CD14-positive monocyte (primary cell): ENCODE data around the gene OR2AT4. TPM values are rescaled to one million over a fixed set of nuclear protein-coding genes. Genes with fewer than 3 reads are reported as not detected.

Experiments
- DNase-seq, 3 donors: peaks; one replicate each; pipeline ENCODE4 v3.0.0-alpha.2; 2011 to 2022
- H2AFZ ChIP-seq: 2 replicates; pipeline ENCODE4 v1.6.0; 2012; ENCODE audit warnings: mild to moderate bottlenecking, low read depth, low read length, inconsistent platforms; ENCODE audit not compliant: insufficient read depth, poor library complexity, severe bottlenecking
- H3K27ac ChIP-seq, 2 donors: 1 replicate in 1 of 2; 2 replicates in 1 of 2; pipeline ENCODE4 v1.5.1; 2012 to 2013; ENCODE audit warnings: low read length in 2 of 2, control low read depth in 1 of 2, inconsistent platforms in 1 of 2, low read depth in 1 of 2, mild to moderate bottlenecking in 1 of 2
- H3K27me3 ChIP-seq, 2 donors: one replicate each; pipeline versions ENCODE4 v1.6.0 to v1.6.1; 2011 to 2013; ENCODE audit warnings: low read length in 2 of 2; ENCODE audit not compliant: control insufficient read depth in 2 of 2, insufficient read depth in 2 of 2
- H3K36me3 ChIP-seq, 2 donors: replicated peaks in 1 of 2; 1 replicate in 1 of 2; 2 replicates in 1 of 2; pipeline versions ENCODE4 v1.5.1 to v1.6.1; 2012 to 2013; ENCODE audit warnings: low read length in 2 of 2, control low read depth in 1 of 2, inconsistent platforms in 1 of 2, mild to moderate bottlenecking in 1 of 2; ENCODE audit not compliant: insufficient read depth in 2 of 2, control insufficient read depth in 1 of 2
- H3K4me1 ChIP-seq, 2 donors: 1 replicate in 1 of 2; 2 replicates in 1 of 2; pipeline versions ENCODE4 v1.5.1 to v1.6.1; 2012 to 2013; ENCODE audit warnings: low read length in 2 of 2, control low read depth in 1 of 2, inconsistent platforms in 1 of 2, mild to moderate bottlenecking in 1 of 2, moderate library complexity in 1 of 2; ENCODE audit not compliant: insufficient read depth in 2 of 2, control insufficient read depth in 1 of 2
- H3K4me2 ChIP-seq: replicated peaks from 2 replicates; pipeline ENCODE3; 2012; ENCODE audit warnings: low read length, moderate library complexity, mild to moderate bottlenecking; ENCODE audit not compliant: poor library complexity, severe bottlenecking; ENCODE audit errors: extremely low read depth
- H3K4me3 ChIP-seq, 3 experiments: fragments of 200-600 bp in 1 of 3; sonication (generic) in 1 of 3; replicated peaks in 1 of 3; 1 replicate in 2 of 3; 2 replicates in 1 of 3; pipeline ENCODE4 v1.5.1; 2011 to 2013; ENCODE audit warnings: low read length in 3 of 3, mild to moderate bottlenecking in 3 of 3, control low read depth in 2 of 3, low read depth in 2 of 3, inconsistent platforms in 1 of 3, moderate library complexity in 1 of 3
- H3K79me2 ChIP-seq: 2 replicates; pipeline ENCODE4 v1.6.0; 2012; ENCODE audit warnings: mild to moderate bottlenecking, control low read depth, inconsistent platforms, low read length, moderate library complexity; ENCODE audit not compliant: insufficient read depth
- H3K9ac ChIP-seq: 2 replicates; pipeline ENCODE4 v1.6.0; 2017; ENCODE audit warnings: low read length, mild to moderate bottlenecking; ENCODE audit not compliant: insufficient read depth, poor library complexity, severe bottlenecking
- H3K9me3 ChIP-seq, 2 donors: replicated peaks in 1 of 2; 1 replicate in 1 of 2; 2 replicates in 1 of 2; pipeline versions ENCODE4 v1.5.1 to v1.6.1; 2012 to 2013; ENCODE audit warnings: low read length in 2 of 2, control low read depth in 1 of 2; ENCODE audit not compliant: control insufficient read depth in 1 of 2, insufficient read depth in 1 of 2
- H4K20me1 ChIP-seq: 2 replicates; pipeline ENCODE4 v1.6.0; 2012; ENCODE audit warnings: mild to moderate bottlenecking, low read length, control low read depth, moderate library complexity; ENCODE audit not compliant: insufficient read depth
- H3K27ac Mint-ChIP-seq, 7 donors: one replicate each; pipeline ENCODE4 v1.8.0; 2020; ENCODE audit warnings: mild to moderate bottlenecking in 7 of 7, mixed read lengths in 7 of 7, moderate library complexity in 6 of 7, inconsistent platforms in 2 of 7
- H3K27me3 Mint-ChIP-seq, 3 donors: one replicate each; pipeline ENCODE4 v1.8.0; 2021 to 2022; ENCODE audit warnings: low read depth in 3 of 3, mild to moderate bottlenecking in 3 of 3, mixed read lengths in 3 of 3, moderate library complexity in 3 of 3, inconsistent platforms in 1 of 3
- H3K36me3 Mint-ChIP-seq, 2 donors: one replicate each; pipeline ENCODE4 v1.8.0; 2020; ENCODE audit warnings: mixed read lengths in 2 of 2, inconsistent platforms in 1 of 2, mild to moderate bottlenecking in 1 of 2
- H3K4me1 Mint-ChIP-seq: one replicate; pipeline ENCODE4 v1.8.0; 2020; ENCODE audit warnings: mild to moderate bottlenecking, mixed read lengths
- H3K4me3 Mint-ChIP-seq, 2 donors: one replicate each; pipeline ENCODE4 v1.8.0; 2020; ENCODE audit warnings: mild to moderate bottlenecking in 2 of 2, mixed read lengths in 2 of 2, moderate library complexity in 1 of 2
- H3K9me3 Mint-ChIP-seq, 7 donors: one replicate each; pipeline ENCODE4 v1.8.0; 2020 to 2022; ENCODE audit warnings: mixed read lengths in 7 of 7, mild to moderate bottlenecking in 6 of 7, moderate library complexity in 6 of 7, inconsistent platforms in 2 of 7
- CTCF ChIP-seq: fragments of 200-600 bp; IDR thresholded peaks from one replicate; pipeline ENCODE4 v1.8.0; 2022; ENCODE audit warnings: antibody characterized with exemption, mild to moderate bottlenecking
- WGBS: methylation state at CpG from one replicate; pipeline ENCODE4 v1.1.5; 2013; ENCODE audit warnings: missing lambda C conversion rate; ENCODE audit not compliant: insufficient coverage; 5-methylcytosine and 5-hydroxymethylcytosine counted together
- intact Hi-C, 2 donors: fragments of 100-400 bp; cut with micrococcal nuclease; formaldehyde crosslinking; loops; one replicate each; pipeline versions ENCODE4 v1.15.0 to v1.15.1; 2023
- polyA plus RNA-seq, 3 donors: library from polyadenylated mRNA; depleted of rRNA in 1 of 3; unstranded in 2 of 3; stranded (reverse) in 1 of 3; fragments of 300-500 nt in 2 of 3; fragments of >200 nt in 1 of 3; fragmentation: Illumina TruSeq in 2 of 3; gene quantifications; 1 replicate in 2 of 3; 2 replicates in 1 of 3; pipeline ENCODE4 v1.2.3, GENCODE V29; 2012 to 2021

OR2AT4 gene
- polyA plus RNA-seq, 3 donors: not detected

GRCh38 chr11:75072582-75072981, 24.1 kb downstream of the OR2AT4 start:
- H3K4me3 ChIP-seq: no peak overlapping the region
- H3K36me3 ChIP-seq: no peaks in the 10 kb centered on the region
- Mint-ChIP-seq H3K4me3 (no peak overlapping the region), H3K27me3 (peaks cover 5 to 14% (median 11%) of the 10 kb centered on the region in 3 donors), H3K36me3 (no peaks in the 10 kb centered on the region), H3K4me1 (no peaks in the 10 kb centered on the region), H3K27ac (no peak overlapping the region), H3K9me3 (peaks cover 0 to 4% (median 0%) of the 10 kb centered on the region in 7 donors)
- H4K20me1 ChIP-seq: no peaks in the 10 kb centered on the region
- H3K9me3 ChIP-seq: no peaks in the 10 kb centered on the region
- H3K4me2 ChIP-seq: no peak overlapping the region
- H3K27ac ChIP-seq: no peak overlapping the region
- DNase-seq: no peak
- intact Hi-C loops: no loop called here
- no peak for TF ChIP-seq CTCF
- H3K79me2 ChIP-seq: no peaks in the 10 kb centered on the region
- H3K9ac ChIP-seq: no peak overlapping the region
- H3K27me3 ChIP-seq: peaks cover 0 to 5% of the 10 kb centered on the region in 2 donors
- H3K4me1 ChIP-seq: no peaks in the 10 kb centered on the region
- no CpG with 5 or more reads among the region's 2 CpGs for WGBS
- H2AFZ ChIP-seq: no peak overlapping the region

GRCh38 chr11:75069473-75069872, 27.2 kb downstream of the OR2AT4 start:
- Histone ChIP-seq H3K27me3 (peaks cover 3% of the 10 kb centered on the region in 2 donors), H3K4me2 (no peak overlapping the region), H3K9ac (no peak overlapping the region), H4K20me1 (no peaks in the 10 kb centered on the region), H3K79me2 (no peaks in the 10 kb centered on the region), H2AFZ (no peak overlapping the region), H3K27ac (no peak overlapping the region), H3K4me1 (no peaks in the 10 kb centered on the region), H3K36me3 (no peaks in the 10 kb centered on the region), H3K4me3 (no peak overlapping the region), H3K9me3 (no peaks in the 10 kb centered on the region)
- H3K4me1 Mint-ChIP-seq: no peaks in the 10 kb centered on the region
- intact Hi-C loops: no loop called here
- H3K27ac Mint-ChIP-seq: no peak overlapping the region
- peaks cover 0 to 4% (median 0%) of the 10 kb centered on the region in 7 donors for H3K9me3 Mint-ChIP-seq
- H3K4me3 Mint-ChIP-seq: no peak overlapping the region
- no peak for TF ChIP-seq CTCF
- no CpG with 5 or more reads among the region's 4 CpGs for WGBS
- DNase-seq: no peak
- H3K27me3 Mint-ChIP-seq: peaks cover 8 to 14% (median 10%) of the 10 kb centered on the region in 3 donors
- no peaks in the 10 kb centered on the region for H3K36me3 Mint-ChIP-seq
